ENCODE data around the gene VTN.

The VTN gene

GRCh38 chr17:28363186-28363585 is 6.9 kb downstream of the VTN start:
- TF ChIP-seq POLR2AphosphoS5 (IDR thresholded peaks at IDR 0.05; ENCODE audit: borderline replicate concordance, low read depth, low read length) (no peak), FOXP2 (optimal IDR thresholded peaks at IDR 0.05; ENCODE audit: control extremely low read depth, extremely low read length, insufficient read depth) (no peak)
- no peak for DNase-seq (ENCODE audit: low read depth, low spot score)
- Histone ChIP-seq H3K27ac (no peak overlapping the region), H3K4me3 (no peak overlapping the region), H3K9ac (ENCODE audit: insufficient read length) (no peak overlapping the region), H3K36me3 (ENCODE audit: insufficient read depth, low read length) (peaks cover 27% of the 10 kb centered on the region), H3K9me3 (ENCODE audit: low read depth, low read length) (no peaks in the 10 kb centered on the region)

GRCh38 chr17:28357901-28358197 is 12.3 kb downstream of the VTN start:
- DNase-seq (ENCODE audit: low read depth, low spot score), result no peak
- H3K36me3 ChIP-seq (ENCODE audit: insufficient read depth, low read length), result peaks cover 45% of the 10 kb centered on the region
- TF ChIP-seq POLR2AphosphoS5 (IDR thresholded peaks at IDR 0.05; ENCODE audit: borderline replicate concordance, low read depth, low read length) (no peak), EZH2 (IDR thresholded peaks at IDR 0.05) (no peak), FOXP2 (optimal IDR thresholded peaks at IDR 0.05; ENCODE audit: control extremely low read depth, extremely low read length, insufficient read depth) (no peak)
- peak overlapping the region; percentile 49; the same call in 1 of the 2 replicates for H3K27ac ChIP-seq
- H3K9me3 ChIP-seq (ENCODE audit: low read depth, low read length), result no peaks in the 10 kb centered on the region
- peak overlapping the region; percentile 97 for H3K4me3 ChIP-seq
- H3K9ac ChIP-seq (ENCODE audit: insufficient read length), result peak overlapping the region; percentile 99

GRCh38 chr17:28357061-28357900 is 12.8 kb downstream of the VTN start, which contains the start of gene POLDIP2:
Gene POLDIP2, minus strand, starts transcription at chr17:28357527. Its CDS starts 79 bp downstream, at chr17:28357448.
- TF ChIP-seq POLR2AphosphoS5 (IDR thresholded peaks at IDR 0.05; ENCODE audit: borderline replicate concordance, low read depth, low read length), result peak; percentile 66
- TF ChIP-seq FOXP2 (optimal IDR thresholded peaks at IDR 0.05; ENCODE audit: control extremely low read depth, extremely low read length, insufficient read depth), result peak; percentile 26
- TF ChIP-seq EZH2 (IDR thresholded peaks at IDR 0.05), result no peak
- peaks cover 48% of the 10 kb centered on the region for H3K36me3 ChIP-seq (ENCODE audit: insufficient read depth, low read length)
- peak within 1 kb of the TSS; percentile 49; the same call in 1 of the 2 replicates for H3K27ac ChIP-seq
- H3K9me3 ChIP-seq (ENCODE audit: low read depth, low read length), result no peaks in the 10 kb centered on the region
- peak; percentile 20 for DNase-seq (ENCODE audit: low read depth, low spot score)
- H3K9ac ChIP-seq (ENCODE audit: insufficient read length), result peak within 1 kb of the TSS; percentile 99
- H3K4me3 ChIP-seq, result peak within 1 kb of the TSS; percentile 97

- no peak overlapping the region for H3K4me3 ChIP-seq
- DNase-seq (ENCODE audit: low read depth, low spot score), result no peak
- H3K9me3 ChIP-seq (ENCODE audit: low read depth, low read length), result no peaks in the 10 kb centered on the region
- no peak overlapping the region for H3K9ac ChIP-seq (ENCODE audit: insufficient read length)
- H3K27ac ChIP-seq, result no peak overlapping the region
- peaks cover 73% of the 10 kb centered on the region for H3K36me3 ChIP-seq (ENCODE audit: insufficient read depth, low read length)
- TF ChIP-seq FOXP2 (optimal IDR thresholded peaks at IDR 0.05; ENCODE audit: control extremely low read depth, extremely low read length, insufficient read depth) (no peak), EZH2 (IDR thresholded peaks at IDR 0.05) (no peak), POLR2AphosphoS5 (IDR thresholded peaks at IDR 0.05; ENCODE audit: borderline replicate concordance, low read depth, low read length) (no peak)
Measured at GRCh38 chr17:28350271-28350670, 19.8 kb downstream of the VTN start.

GRCh38 chr17:28348979-28349378 is 21.1 kb downstream of the VTN start:
- Histone ChIP-seq H3K36me3 (ENCODE audit: insufficient read depth, low read length) (peaks cover 68% of the 10 kb centered on the region), H3K9ac (ENCODE audit: insufficient read length) (no peak overlapping the region), H3K9me3 (ENCODE audit: low read depth, low read length) (no peaks in the 10 kb centered on the region), H3K27ac (no peak overlapping the region), H3K4me3 (no peak overlapping the region)
- DNase-seq (ENCODE audit: low read depth, low spot score), result no peak
- TF ChIP-seq EZH2 (IDR thresholded peaks at IDR 0.05), result no peak
- TF ChIP-seq FOXP2 (optimal IDR thresholded peaks at IDR 0.05; ENCODE audit: control extremely low read depth, extremely low read length, insufficient read depth), result no peak
- no peak; the same call in 1 of the 2 replicates for TF ChIP-seq POLR2AphosphoS5 (IDR thresholded peaks at IDR 0.05; ENCODE audit: borderline replicate concordance, low read depth, low read length)

- no peak overlapping the region for H3K4me3 ChIP-seq
- H3K9ac ChIP-seq (ENCODE audit: insufficient read length), result no peak overlapping the region
- peaks cover 56% of the 10 kb centered on the region for H3K36me3 ChIP-seq (ENCODE audit: insufficient read depth, low read length)
- H3K9me3 ChIP-seq (ENCODE audit: low read depth, low read length), result no peaks in the 10 kb centered on the region
- DNase-seq (ENCODE audit: low read depth, low spot score), result no peak
- no peak overlapping the region for H3K27ac ChIP-seq
- no peak for TF ChIP-seq FOXP2 (optimal IDR thresholded peaks at IDR 0.05; ENCODE audit: control extremely low read depth, extremely low read length, insufficient read depth)
- TF ChIP-seq POLR2AphosphoS5 (IDR thresholded peaks at IDR 0.05; ENCODE audit: borderline replicate concordance, low read depth, low read length), result no peak; the same call in 1 of the 2 replicates
- no peak for TF ChIP-seq EZH2 (IDR thresholded peaks at IDR 0.05)
Measured at GRCh38 chr17:28347261-28347891, 22.7 kb downstream of the VTN start.

GRCh38 chr17:28346746-28347246 is 23.3 kb downstream of the VTN start:
- H3K4me3 ChIP-seq, result no peak overlapping the region
- H3K27ac ChIP-seq, result no peak overlapping the region
- TF ChIP-seq FOXP2 (optimal IDR thresholded peaks at IDR 0.05; ENCODE audit: control extremely low read depth, extremely low read length, insufficient read depth) (no peak), EZH2 (IDR thresholded peaks at IDR 0.05) (no peak), POLR2AphosphoS5 (IDR thresholded peaks at IDR 0.05; ENCODE audit: borderline replicate concordance, low read depth, low read length) (no peak)
- no peak overlapping the region for H3K9ac ChIP-seq (ENCODE audit: insufficient read length)
- no peak for DNase-seq (ENCODE audit: low read depth, low spot score)
- H3K36me3 ChIP-seq (ENCODE audit: insufficient read depth, low read length), result peaks cover 59% of the 10 kb centered on the region
- no peaks in the 10 kb centered on the region for H3K9me3 ChIP-seq (ENCODE audit: low read depth, low read length)

GRCh38 chr17:28346199-28346580 is 23.9 kb downstream of the VTN start:
- H3K27ac ChIP-seq, result no peak overlapping the region
- no peak for DNase-seq (ENCODE audit: low read depth, low spot score)
- H3K36me3 ChIP-seq (ENCODE audit: insufficient read depth, low read length), result peaks cover 59% of the 10 kb centered on the region
- no peak overlapping the region for H3K9ac ChIP-seq (ENCODE audit: insufficient read length)
- no peak overlapping the region for H3K4me3 ChIP-seq
- no peaks in the 10 kb centered on the region for H3K9me3 ChIP-seq (ENCODE audit: low read depth, low read length)
- TF ChIP-seq FOXP2 (optimal IDR thresholded peaks at IDR 0.05; ENCODE audit: control extremely low read depth, extremely low read length, insufficient read depth) (no peak), EZH2 (IDR thresholded peaks at IDR 0.05) (no peak), POLR2AphosphoS5 (IDR thresholded peaks at IDR 0.05; ENCODE audit: borderline replicate concordance, low read depth, low read length) (no peak)

Data from SK-N-MC (cell line).